Fibroblast of mammary gland (primary cell): ENCODE data around the gene PCK1.

ENCODE experiments used
- DNase-seq: peaks from one replicate; pipeline ENCODE4 v3.0.0-alpha.2; 2010; ENCODE audit warnings: low read depth
- H3K4me3 ChIP-seq: 2 replicates; pipeline ENCODE4 v1.5.1; 2011; ENCODE audit warnings: low read depth, mild to moderate bottlenecking, low read length, moderate library complexity; ENCODE audit not compliant: control insufficient read depth
- TF ChIP-seq, protein P1 (sequence below): conservative IDR thresholded peaks from 2 replicates; pipeline ENCODE4 v1.5.1; 2011; ENCODE audit warnings: low read depth, low read length, inconsistent platforms; ENCODE audit not compliant: control insufficient read depth, insufficient read depth

PCK1 gene

DNA sequence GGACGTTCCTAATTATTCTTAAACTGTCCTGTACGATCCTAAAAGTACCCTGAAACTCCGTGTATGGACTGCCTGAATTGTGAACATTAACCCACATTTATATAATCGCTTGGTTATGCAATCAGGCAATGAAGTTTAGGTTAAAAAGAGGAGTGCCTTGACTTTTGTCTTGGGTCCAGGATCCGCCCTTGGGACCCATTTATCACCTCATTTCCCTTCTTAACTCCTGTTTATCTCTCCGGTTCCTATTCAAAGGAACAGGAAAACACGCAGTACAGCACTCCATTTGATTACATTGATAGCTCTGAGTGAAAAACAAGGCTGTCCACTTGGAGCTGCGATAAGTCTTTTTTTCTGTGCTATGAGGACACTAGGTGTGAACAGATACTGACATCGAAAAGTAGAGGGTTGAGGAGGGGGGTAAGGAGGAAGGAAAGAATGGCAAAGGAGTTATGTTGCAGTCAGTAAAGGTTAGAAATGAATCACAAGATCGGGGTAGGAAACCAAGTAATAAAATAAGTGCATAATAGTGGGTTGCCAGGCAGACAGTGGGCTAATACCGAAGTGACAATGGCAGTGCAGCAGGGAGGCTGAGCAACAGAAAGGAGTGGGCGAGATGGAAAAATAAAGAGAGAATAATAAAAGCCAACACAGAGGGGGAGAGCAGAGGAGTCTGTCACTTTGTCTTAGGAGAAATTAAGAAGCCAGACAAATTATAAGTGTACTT lies 15.9 kb upstream of the PCK1 start:
- DNase-seq: no peak
- TF ChIP-seq, protein P1, sequence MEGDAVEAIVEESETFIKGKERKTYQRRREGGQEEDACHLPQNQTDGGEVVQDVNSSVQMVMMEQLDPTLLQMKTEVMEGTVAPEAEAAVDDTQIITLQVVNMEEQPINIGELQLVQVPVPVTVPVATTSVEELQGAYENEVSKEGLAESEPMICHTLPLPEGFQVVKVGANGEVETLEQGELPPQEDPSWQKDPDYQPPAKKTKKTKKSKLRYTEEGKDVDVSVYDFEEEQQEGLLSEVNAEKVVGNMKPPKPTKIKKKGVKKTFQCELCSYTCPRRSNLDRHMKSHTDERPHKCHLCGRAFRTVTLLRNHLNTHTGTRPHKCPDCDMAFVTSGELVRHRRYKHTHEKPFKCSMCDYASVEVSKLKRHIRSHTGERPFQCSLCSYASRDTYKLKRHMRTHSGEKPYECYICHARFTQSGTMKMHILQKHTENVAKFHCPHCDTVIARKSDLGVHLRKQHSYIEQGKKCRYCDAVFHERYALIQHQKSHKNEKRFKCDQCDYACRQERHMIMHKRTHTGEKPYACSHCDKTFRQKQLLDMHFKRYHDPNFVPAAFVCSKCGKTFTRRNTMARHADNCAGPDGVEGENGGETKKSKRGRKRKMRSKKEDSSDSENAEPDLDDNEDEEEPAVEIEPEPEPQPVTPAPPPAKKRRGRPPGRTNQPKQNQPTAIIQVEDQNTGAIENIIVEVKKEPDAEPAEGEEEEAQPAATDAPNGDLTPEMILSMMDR: no peak
- H3K4me3 ChIP-seq: no peak overlapping the region

DNA sequence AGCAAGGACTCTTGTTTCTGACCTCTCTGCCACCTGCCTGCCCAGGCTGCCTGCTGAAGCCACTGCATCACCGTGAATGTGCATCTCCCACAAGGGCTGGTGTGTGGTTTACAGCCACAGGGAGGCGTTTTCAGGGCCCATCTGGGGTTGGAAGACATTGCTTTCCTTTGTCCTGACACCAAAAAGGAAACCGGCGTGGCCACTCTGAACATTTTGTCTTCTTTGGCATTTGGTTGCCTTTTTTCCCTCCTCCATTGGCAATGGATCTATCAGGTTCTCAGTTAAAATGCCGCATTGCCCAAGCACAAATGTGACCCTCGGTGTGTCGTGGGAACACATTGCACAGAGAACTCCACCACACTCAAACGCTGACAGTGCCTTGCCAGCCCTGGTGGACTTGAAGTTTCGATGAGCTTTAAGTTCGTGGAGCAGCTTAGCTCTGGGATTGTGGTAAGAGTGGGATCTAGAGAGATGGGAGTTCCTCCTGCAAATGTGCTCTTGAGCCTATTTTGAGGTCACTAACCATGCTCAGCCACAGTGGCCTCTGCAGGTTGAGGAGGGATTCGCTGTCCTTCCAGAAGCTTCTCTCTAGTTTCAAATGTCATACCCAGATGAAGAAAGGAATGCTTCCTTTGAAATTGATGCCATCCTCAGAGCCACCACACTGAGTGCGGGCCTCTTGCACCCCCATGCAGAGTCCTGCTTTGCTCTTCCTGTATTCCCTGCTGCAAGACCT lies 14.8 kb upstream of the PCK1 start:
- DNase-seq: no peak
- TF ChIP-seq, protein P1: no peak
- H3K4me3 ChIP-seq: no peak overlapping the region

GRCh38 chr20:57546956-57547649 lies 13.8 kb upstream of the PCK1 start:
- TF ChIP-seq, protein P1: no peak
- peak; percentile 7 for DNase-seq
- H3K4me3 ChIP-seq: no peak overlapping the region

- DNase-seq: no peak
- H3K4me3 ChIP-seq: no peak overlapping the region
- TF ChIP-seq, protein P1: no peak
Measured at GRCh38 chr20:57548177-57549058, 12.5 kb upstream of the PCK1 start.

DNA sequence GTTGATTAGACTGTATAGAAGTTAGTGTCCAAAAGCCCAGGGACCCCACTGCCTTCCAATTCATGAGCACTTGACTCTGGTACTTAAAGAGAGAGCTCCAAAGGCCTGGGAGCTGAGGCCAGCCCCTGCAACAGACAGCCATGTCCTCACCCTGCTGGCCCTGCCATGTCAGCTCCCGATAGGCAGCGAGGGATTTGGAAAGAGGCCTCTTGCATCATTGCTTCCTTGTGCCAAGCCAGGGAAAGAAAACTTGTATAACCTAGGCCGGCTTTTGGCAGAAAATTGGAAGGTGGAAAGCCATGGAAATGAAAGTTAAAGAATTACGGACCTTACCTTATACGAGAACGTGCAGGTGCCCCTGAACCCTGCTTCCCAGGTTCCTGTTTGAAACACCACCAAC lies 8.4 kb upstream of the PCK1 start:
- TF ChIP-seq, protein P1: no peak
- no peak for DNase-seq
- no peak overlapping the region for H3K4me3 ChIP-seq

DNA sequence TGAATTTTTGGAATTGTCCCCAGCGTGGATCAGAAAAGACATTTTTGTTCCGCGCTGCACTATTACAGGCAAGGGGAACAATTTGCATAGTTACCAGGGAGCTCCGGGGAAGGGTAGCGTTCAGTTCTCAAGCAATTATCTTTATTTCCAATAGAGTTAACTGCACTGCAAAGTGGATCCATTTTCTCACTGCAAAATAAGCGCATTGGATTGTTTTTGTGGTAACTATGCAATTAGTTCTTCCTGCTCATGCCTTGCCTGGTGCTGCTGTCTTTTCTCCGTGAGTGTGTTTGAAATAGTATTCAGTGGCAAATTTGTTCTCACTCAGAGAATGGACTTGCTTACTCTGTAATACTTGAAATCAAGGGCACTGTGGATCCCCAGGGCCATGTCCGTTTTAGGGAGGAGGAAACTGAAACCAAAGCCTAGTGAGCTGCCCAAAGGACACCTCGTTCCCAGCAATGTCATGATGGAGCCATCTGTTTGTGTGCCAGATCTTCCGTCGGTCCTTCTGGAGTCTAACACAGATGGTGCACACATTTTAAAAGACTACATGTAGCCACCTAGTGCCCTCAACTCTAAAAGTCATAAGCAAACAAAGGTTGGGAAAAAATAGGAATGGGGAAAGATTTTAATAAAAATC lies 7.4 kb upstream of the PCK1 start:
- H3K4me3 ChIP-seq: no peak overlapping the region

More for the DNA sequence above, 7.4 kb upstream of the PCK1 start:
- TF ChIP-seq, protein P1: no peak
- DNase-seq: no peak
